IPS-18a (cell line): Measurements from ENCODE around the gene CYYR1.

Source experiments
- H3K27ac ChIP-seq: one replicate; pipeline ENCODE4 v1.5.1; 2013; ENCODE audit warnings: low read length
- H3K27me3 ChIP-seq: one replicate; pipeline ENCODE4 v1.6.1; 2013; ENCODE audit warnings: mild to moderate bottlenecking, low read length; ENCODE audit not compliant: control insufficient read depth, insufficient read depth
- H3K36me3 ChIP-seq: one replicate; pipeline ENCODE4 v1.6.1; 2013; ENCODE audit warnings: low read depth, low read length; ENCODE audit not compliant: control insufficient read depth
- H3K4me1 ChIP-seq: one replicate; pipeline ENCODE4 v1.6.1; 2013; ENCODE audit warnings: low read depth, low read length; ENCODE audit not compliant: control insufficient read depth
- H3K4me3 ChIP-seq: one replicate; pipeline ENCODE4 v1.5.1; 2013; ENCODE audit warnings: low read length
- H3K9ac ChIP-seq: one replicate; pipeline ENCODE4 v1.6.1; 2013; ENCODE audit warnings: mild to moderate bottlenecking, low read length, moderate library complexity
- H3K9me3 ChIP-seq: one replicate; pipeline ENCODE4 v1.6.1; 2013; ENCODE audit warnings: low read depth, low read length; ENCODE audit not compliant: control insufficient read depth

CYYR1 gene

DNA sequence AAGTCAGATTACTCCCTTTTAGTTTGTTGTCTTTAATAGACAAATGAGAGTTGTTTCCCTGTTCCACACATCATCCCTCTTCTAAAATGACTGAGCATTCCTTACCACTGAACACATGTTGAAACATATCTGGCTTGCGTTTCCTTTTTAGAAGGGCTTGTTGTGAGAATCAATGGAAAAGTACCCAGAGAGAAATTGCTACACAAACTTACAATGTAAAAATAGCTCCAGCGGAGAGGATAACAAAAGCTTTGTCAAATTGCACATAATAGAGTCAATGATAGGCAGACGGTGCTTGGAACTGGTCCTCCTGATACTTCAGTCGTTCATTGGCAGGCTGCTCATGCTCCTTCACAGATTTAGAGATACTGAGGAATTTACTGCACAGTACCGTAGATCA is 123.9 kb downstream of the CYYR1 start:
- H3K4me1 ChIP-seq = no peaks in the 10 kb centered on the region
- no peaks in the 10 kb centered on the region for H3K36me3 ChIP-seq
- no peak overlapping the region for H3K27ac ChIP-seq
- no peak overlapping the region for H3K9ac ChIP-seq
- no peaks in the 10 kb centered on the region for H3K9me3 ChIP-seq
- H3K4me3 ChIP-seq = no peak overlapping the region
- no peaks in the 10 kb centered on the region for H3K27me3 ChIP-seq

DNA sequence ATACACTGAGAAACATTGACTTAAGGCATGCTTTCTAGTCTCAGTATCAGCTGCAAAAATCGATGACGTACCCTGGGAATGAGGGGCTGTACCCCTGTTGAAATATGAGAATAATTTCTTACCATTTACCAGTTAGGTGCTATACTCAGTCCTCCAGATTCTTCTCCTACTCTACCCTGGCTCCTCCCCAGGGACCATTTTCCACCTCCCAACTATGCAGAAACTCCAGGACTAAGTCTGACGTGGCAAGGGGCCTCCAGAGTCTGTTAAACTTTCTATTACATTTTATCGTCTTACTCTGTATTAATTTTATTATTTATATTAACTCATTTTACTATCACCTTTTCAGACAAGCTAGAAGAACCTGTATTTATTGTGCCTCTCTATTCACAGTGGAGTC is 124.3 kb downstream of the CYYR1 start:
- Histone ChIP-seq H3K27me3 (no peaks in the 10 kb centered on the region), H3K4me1 (no peaks in the 10 kb centered on the region), H3K9ac (no peak overlapping the region), H3K36me3 (no peaks in the 10 kb centered on the region), H3K9me3 (no peaks in the 10 kb centered on the region), H3K27ac (no peak overlapping the region), H3K4me3 (no peak overlapping the region)

DNA sequence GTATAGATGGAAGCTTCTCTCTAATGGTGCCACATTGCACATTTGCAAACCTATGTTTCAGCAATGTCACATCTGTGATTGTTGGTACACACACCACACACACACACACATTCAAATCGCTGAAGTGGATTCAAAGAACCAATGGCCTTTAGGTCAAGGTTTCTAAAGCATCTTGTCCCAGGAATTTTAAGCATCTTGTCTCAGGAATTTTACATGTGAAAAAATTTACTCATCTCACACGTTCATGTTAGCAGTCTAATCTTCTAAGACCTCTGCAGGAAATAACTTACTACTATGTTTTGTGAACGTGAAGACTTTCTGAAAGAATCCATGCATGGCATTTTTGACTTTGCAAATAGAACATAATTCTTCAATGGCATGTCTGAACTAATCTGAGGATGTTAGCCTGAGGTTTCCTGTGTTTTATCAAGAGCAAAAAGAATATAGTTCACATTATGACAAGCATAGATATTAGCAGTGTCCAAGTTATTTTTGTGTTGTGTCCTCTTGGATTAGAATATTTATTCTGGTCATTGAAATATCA is 125.1 kb downstream of the CYYR1 start:
- Histone ChIP-seq H3K9ac (no peak overlapping the region), H3K27ac (no peak overlapping the region), H3K9me3 (no peaks in the 10 kb centered on the region), H3K27me3 (no peaks in the 10 kb centered on the region), H3K4me1 (no peaks in the 10 kb centered on the region), H3K36me3 (no peaks in the 10 kb centered on the region), H3K4me3 (no peak overlapping the region)

DNA sequence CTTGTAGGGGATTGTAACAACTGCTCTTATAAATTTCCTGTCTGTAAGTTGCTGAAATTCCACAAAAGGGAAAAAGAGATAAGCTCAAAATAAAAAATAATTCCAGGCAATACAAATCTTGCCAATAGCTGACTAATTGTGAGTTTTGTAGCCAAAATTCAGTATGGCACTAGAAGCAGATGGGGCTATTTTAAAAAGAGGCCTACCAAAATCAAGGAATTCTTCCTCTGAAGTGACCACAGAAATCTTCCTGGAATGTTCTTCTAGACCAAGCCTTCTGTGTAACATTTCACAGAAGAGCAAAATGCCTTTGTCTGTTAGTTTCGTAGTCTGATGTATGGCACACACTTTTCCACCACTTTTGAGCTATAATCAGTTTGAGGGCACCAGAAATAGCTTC is 127.6 kb downstream of the CYYR1 start:
- no peaks in the 10 kb centered on the region for H3K4me1 ChIP-seq
- no peak overlapping the region for H3K27ac ChIP-seq
- no peak overlapping the region for H3K9ac ChIP-seq
- no peaks in the 10 kb centered on the region for H3K36me3 ChIP-seq
- H3K27me3 ChIP-seq = no peaks in the 10 kb centered on the region
- no peak overlapping the region for H3K4me3 ChIP-seq
- H3K9me3 ChIP-seq = no peaks in the 10 kb centered on the region

DNA sequence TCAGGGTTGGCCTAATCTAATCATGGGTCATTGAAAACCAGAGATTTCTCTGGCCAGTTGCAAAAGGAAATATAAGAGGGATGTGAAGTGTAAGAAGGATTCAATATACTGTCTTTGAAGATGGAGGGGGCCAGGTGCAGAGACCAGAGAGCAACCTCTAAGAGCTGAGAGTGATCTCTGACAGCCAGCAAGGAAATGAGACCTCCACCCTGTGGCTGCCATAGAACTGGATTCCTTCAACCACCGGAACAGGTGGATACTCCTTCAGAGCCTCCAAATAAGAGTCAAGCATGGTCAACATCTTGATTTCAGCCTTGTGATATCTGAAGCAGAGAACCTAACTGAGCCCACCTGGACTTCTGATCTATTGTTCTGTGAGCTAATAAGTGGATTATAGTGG is 128.4 kb downstream of the CYYR1 start:
- H3K36me3 ChIP-seq = no peaks in the 10 kb centered on the region
- H3K4me3 ChIP-seq = no peak overlapping the region
- H3K9me3 ChIP-seq = no peaks in the 10 kb centered on the region
- H3K27me3 ChIP-seq = no peaks in the 10 kb centered on the region
- no peak overlapping the region for H3K9ac ChIP-seq
- H3K27ac ChIP-seq = no peak overlapping the region
- H3K4me1 ChIP-seq = no peaks in the 10 kb centered on the region

DNA sequence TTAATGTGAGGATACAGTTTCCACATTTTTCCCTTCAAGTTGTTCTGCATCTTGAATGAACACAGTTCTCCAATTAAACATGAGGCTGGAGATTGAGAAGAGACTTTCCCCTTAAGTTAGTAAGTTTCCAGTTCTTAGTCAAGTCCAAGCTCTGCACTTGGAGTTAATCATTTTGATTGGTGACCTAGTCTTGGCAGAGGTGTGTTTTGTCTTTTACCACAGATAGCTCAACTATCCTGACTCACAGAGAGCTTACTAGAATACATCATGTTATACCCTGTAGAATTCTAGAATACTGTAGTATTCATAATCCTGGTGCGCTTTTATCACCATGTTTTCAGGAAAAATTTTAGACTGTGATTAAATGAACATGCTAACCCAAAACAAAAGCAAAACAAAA is 129.2 kb downstream of the CYYR1 start:
- no peak overlapping the region for H3K4me3 ChIP-seq
- H3K9me3 ChIP-seq = no peaks in the 10 kb centered on the region
- H3K27me3 ChIP-seq = no peaks in the 10 kb centered on the region
- no peaks in the 10 kb centered on the region for H3K36me3 ChIP-seq
- no peaks in the 10 kb centered on the region for H3K4me1 ChIP-seq
- no peak overlapping the region for H3K27ac ChIP-seq
- H3K9ac ChIP-seq = no peak overlapping the region

DNA sequence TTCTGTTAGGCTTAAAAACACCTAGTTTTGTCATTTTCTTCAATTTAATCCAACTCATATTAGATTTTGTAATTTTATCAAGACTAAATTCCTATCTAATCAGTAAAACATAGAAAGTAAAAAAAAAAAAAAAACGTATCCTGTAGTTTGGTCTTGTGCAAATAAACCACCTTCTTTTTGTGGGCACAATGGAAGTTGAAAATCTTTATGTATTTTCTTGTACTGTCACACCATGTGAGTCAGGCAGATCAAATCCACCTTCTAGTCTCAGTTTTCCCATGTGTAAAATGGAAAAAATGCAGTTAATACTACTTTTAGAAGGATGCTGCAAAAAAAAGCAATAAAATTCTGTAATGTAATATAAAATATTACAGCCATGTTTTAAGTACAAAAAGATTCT is 129.8 kb downstream of the CYYR1 start:
- Histone ChIP-seq H3K4me3 (no peak overlapping the region), H3K36me3 (no peaks in the 10 kb centered on the region), H3K4me1 (no peaks in the 10 kb centered on the region), H3K27me3 (no peaks in the 10 kb centered on the region), H3K27ac (no peak overlapping the region), H3K9ac (no peak overlapping the region), H3K9me3 (no peaks in the 10 kb centered on the region)

DNA sequence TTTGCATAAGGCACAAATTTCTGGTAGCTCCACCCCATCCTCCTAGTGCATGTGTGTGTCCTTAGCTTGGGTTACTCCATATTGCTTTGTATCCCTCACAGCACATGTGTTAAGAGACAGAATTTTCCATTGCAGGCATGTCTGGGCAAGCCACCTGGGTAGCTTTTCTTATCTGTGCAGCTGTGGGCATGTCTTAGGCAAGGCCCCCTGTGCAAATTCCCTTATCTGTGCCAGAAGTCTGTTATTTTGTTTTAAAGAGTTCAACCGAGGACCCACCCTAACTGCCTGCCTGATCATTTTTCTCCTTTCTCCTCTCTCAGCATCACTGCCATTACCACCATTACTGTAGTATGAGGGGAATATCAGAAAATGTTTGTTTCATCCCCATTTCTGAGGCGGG is 131.9 kb downstream of the CYYR1 start:
- H3K9me3 ChIP-seq = no peaks in the 10 kb centered on the region
- H3K4me1 ChIP-seq = peaks cover 9% of the 10 kb centered on the region
- no peaks in the 10 kb centered on the region for H3K36me3 ChIP-seq
- no peak overlapping the region for H3K4me3 ChIP-seq
- no peak overlapping the region for H3K27ac ChIP-seq
- no peaks in the 10 kb centered on the region for H3K27me3 ChIP-seq
- no peak overlapping the region for H3K9ac ChIP-seq

DNA sequence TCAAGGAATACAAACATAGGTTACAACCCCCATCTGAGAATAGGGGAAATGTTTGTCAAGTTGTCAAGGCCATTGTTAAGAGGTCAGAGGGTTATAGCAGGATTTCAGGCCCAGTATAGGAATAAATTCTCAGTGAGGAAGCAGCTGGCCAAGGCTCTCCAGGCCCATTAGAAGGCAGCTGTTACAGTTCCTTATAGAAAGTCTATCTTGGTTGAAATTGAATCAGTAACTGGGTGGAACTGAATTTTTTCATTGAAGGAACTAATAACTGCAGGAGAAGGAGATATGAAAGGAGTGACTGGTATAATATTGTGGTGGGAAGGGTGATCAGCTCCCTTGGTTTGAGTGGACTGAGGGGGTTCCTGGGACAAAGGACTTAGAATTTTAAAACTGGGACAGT is 134.1 kb downstream of the CYYR1 start:
- Histone ChIP-seq H3K4me1 (peaks cover 9% of the 10 kb centered on the region), H3K9me3 (no peaks in the 10 kb centered on the region), H3K4me3 (no peak overlapping the region), H3K27me3 (no peaks in the 10 kb centered on the region), H3K27ac (no peak overlapping the region), H3K9ac (no peak overlapping the region), H3K36me3 (no peaks in the 10 kb centered on the region)

DNA sequence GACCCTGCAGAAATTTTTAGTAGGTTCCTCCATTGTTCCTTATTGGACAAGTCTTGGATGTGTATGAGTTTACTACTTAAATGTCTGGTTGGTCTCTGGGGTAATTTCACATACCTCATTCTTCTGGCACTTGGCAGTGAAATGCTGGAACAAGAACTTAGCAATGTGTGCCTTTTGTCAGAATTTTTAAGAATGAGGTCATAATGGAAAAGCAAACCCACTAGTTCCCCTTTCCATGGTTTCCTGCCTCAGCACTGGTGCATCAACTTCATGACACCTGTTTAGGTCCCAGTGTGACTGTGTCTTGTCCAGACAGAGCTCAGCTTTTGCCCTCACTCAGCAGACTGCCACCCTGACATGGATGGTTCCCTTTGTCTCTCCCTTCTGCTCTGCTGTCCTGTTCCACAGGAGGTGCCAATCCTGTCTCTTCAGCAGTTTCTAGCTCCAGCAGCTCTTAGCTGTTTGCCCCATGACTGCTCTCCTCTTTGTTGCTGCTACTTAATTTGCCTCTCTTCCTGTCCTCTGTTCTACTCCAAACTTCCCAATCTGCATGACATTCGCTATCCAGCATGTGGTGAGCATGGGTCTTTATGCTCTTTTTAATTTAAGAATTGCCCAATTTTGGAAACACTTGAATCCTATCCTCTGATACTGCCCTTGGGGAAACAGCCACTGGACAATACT is 135.6 kb downstream of the CYYR1 start:
- Histone ChIP-seq H3K4me3 (no peak overlapping the region), H3K9ac (no peak overlapping the region), H3K27me3 (no peaks in the 10 kb centered on the region), H3K4me1 (peaks cover 9% of the 10 kb centered on the region), H3K36me3 (no peaks in the 10 kb centered on the region), H3K9me3 (no peaks in the 10 kb centered on the region), H3K27ac (no peak overlapping the region)

DNA sequence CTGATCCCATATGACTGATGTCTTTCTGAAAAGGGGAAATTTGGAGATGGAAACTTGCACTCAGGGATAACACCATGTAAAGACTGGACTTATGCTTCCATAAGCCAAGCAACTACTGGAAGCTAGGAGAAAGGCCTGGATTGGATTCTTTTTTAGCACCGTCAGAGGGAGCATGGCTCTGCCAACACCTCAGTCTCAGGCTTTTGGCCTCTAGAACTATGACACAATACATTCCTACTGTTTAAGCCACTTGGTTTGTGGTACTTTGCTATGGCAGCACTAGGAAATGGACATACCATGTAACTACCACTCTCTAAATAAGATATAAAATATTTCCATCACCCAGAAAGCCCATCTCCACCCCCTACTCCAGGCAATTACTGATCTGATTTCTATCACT is 139.7 kb downstream of the CYYR1 start:
- Histone ChIP-seq H3K4me1 (peaks cover 9% of the 10 kb centered on the region), H3K36me3 (no peaks in the 10 kb centered on the region), H3K27me3 (no peaks in the 10 kb centered on the region), H3K4me3 (no peak overlapping the region), H3K9me3 (no peaks in the 10 kb centered on the region), H3K27ac (no peak overlapping the region), H3K9ac (no peak overlapping the region)

DNA sequence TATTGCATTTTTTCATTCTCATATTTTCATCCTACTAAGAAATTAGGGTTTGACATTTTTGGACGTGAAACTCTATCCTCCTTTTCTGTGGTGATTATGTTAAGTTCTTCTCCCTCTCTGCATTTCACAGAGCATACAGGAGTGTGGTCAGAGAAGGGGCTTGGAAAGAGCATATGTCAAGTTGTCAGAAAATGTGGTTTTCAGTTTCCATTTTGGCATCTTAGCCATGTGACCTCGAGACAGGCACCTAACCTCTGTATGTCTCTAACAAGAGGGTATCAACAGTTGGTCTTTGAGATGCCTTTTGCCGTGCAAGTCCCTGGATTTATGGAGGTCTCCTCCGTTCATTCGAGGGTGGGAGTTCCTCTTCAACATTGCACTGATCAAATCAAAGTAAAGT is 140.7 kb downstream of the CYYR1 start:
- Histone ChIP-seq H3K4me1 (peaks cover 2% of the 10 kb centered on the region), H3K27ac (no peak overlapping the region), H3K4me3 (no peak overlapping the region), H3K27me3 (no peaks in the 10 kb centered on the region), H3K9ac (no peak overlapping the region), H3K36me3 (no peaks in the 10 kb centered on the region), H3K9me3 (no peaks in the 10 kb centered on the region)
